GM18907 (cell line): ENCODE results near the gene GHRL.

Source experiments
- ATAC-seq: cut with Tn5 transposase; IDR thresholded peaks from one replicate; pipeline ENCODE4 v1.9.1; 2021; ENCODE audit warnings: mild to moderate bottlenecking, moderate library complexity; ENCODE audit not compliant: unreplicated experiment

GHRL gene

GRCh38 chr3:10292505-10293419 is at the start of gene GHRL:
Gene GHRL (minus strand): TSS chr3:10292947. CDS start chr3:10290180, 2,767 bp downstream.
- peak; percentile 80 for ATAC-seq

GRCh38 chr3:10341901-10342398 is 49.2 kb upstream of the GHRL start:
- ATAC-seq = no peak

GRCh38 chr3:10340476-10340875 is 47.7 kb upstream of the GHRL start:
- no peak for ATAC-seq

- no peak for ATAC-seq
Measured at GRCh38 chr3:10340046-10340445, 47.3 kb upstream of the GHRL start.

- ATAC-seq = no peak
Measured at GRCh38 chr3:10339376-10339955, 46.7 kb upstream of the GHRL start.

- no peak for ATAC-seq
Measured at GRCh38 chr3:10338591-10339353, 46.0 kb upstream of the GHRL start.

GRCh38 chr3:10338164-10338470 is 45.4 kb upstream of the GHRL start:
- no peak for ATAC-seq

- ATAC-seq = no peak
Measured at GRCh38 chr3:10337323-10338163, 44.8 kb upstream of the GHRL start.

GRCh38 chr3:10336761-10337160 is 44.0 kb upstream of the GHRL start:
- ATAC-seq = no peak

- ATAC-seq = no peak
Measured at GRCh38 chr3:10335871-10336622, 43.3 kb upstream of the GHRL start.

- ATAC-seq = no peak
Measured at GRCh38 chr3:10335190-10335738, 42.5 kb upstream of the GHRL start.

- no peak for ATAC-seq
Measured at GRCh38 chr3:10334459-10334858, 41.7 kb upstream of the GHRL start.

- ATAC-seq = no peak
Measured at GRCh38 chr3:10334042-10334441, 41.3 kb upstream of the GHRL start.

- no peak for ATAC-seq
Measured at GRCh38 chr3:10333349-10333650, 40.6 kb upstream of the GHRL start.

- no peak for ATAC-seq
Measured at GRCh38 chr3:10332481-10333348, 40.0 kb upstream of the GHRL start.

GRCh38 chr3:10331320-10331719 is 38.6 kb upstream of the GHRL start:
- no peak for ATAC-seq

- ATAC-seq = no peak
Measured at GRCh38 chr3:10330319-10330718, 37.6 kb upstream of the GHRL start.

- no peak for ATAC-seq
Measured at GRCh38 chr3:10329495-10330015, 36.8 kb upstream of the GHRL start.
